Cardiac muscle cell (in vitro differentiated cells and primary cell): ENCODE measurements around the gene VLDLR. TPM values are rescaled to one million over a fixed set of nuclear protein-coding genes. Genes with fewer than 3 reads are reported as not detected.

Experiments
- DNase-seq, 2 donors: peaks; one replicate each; pipeline versions ENCODE4 v3.0.0 to v3.0.0-alpha.2; 2010 to 2017; ENCODE audit warnings: low read depth in 1 of 2, low spot score in 1 of 2
- H3K27ac ChIP-seq: fragments of 200-600 bp; sonication (generic); 2 replicates; pipeline ENCODE4 v1.5.1; 2016
- H3K27me3 ChIP-seq: fragments of 200-600 bp; sonication (generic); 2 replicates; pipeline ENCODE4 v1.6.0; 2016; ENCODE audit warnings: control low read depth
- H3K36me3 ChIP-seq: fragments of 200-600 bp; sonication (generic); 2 replicates; pipeline ENCODE4 v1.5.1; 2016; ENCODE audit warnings: control low read depth
- H3K4me1 ChIP-seq: fragments of 200-600 bp; sonication (generic); 2 replicates; pipeline ENCODE4 v1.8.1; 2017; ENCODE audit warnings: low read depth, mild to moderate bottlenecking, mixed run types
- H3K4me3 ChIP-seq: fragments of 200-600 bp; sonication (generic); 2 replicates; pipeline ENCODE4 v1.5.1; 2016; ENCODE audit warnings: mild to moderate bottlenecking
- H3K9me3 ChIP-seq: fragments of 200-600 bp; sonication (generic); 2 replicates; pipeline ENCODE4 v1.5.1; 2017; ENCODE audit warnings: low read depth, mild to moderate bottlenecking, control low read depth
- polyA plus RNA-seq: library from polyadenylated mRNA; unstranded; fragments of >200 nt; fragmentation: Nextera tagmentation; extraction: Ambion mirVana; gene quantifications from 2 replicates; pipeline ENCODE4 v1.2.1, GENCODE V29; 2016
- total RNA-seq: library from RNA; depleted of rRNA; stranded (reverse); fragments of >200 nt; gene quantifications from 2 replicates; pipeline ENCODE4 v1.2.3, GENCODE V29; 2016
- TF ChIP-seq, protein P1 (sequence below): IDR thresholded peaks from 2 replicates; pipeline ENCODE4 v1.5.1; 2012; ENCODE audit warnings: low read depth, mild to moderate bottlenecking, low read length

Gene VLDLR
- total and polyA plus RNA-seq, 2 experiments from 2014 or later = 36.1 to 41.2 TPM

- H3K4me3 ChIP-seq = no peak overlapping the region
- TF ChIP-seq, protein P1, sequence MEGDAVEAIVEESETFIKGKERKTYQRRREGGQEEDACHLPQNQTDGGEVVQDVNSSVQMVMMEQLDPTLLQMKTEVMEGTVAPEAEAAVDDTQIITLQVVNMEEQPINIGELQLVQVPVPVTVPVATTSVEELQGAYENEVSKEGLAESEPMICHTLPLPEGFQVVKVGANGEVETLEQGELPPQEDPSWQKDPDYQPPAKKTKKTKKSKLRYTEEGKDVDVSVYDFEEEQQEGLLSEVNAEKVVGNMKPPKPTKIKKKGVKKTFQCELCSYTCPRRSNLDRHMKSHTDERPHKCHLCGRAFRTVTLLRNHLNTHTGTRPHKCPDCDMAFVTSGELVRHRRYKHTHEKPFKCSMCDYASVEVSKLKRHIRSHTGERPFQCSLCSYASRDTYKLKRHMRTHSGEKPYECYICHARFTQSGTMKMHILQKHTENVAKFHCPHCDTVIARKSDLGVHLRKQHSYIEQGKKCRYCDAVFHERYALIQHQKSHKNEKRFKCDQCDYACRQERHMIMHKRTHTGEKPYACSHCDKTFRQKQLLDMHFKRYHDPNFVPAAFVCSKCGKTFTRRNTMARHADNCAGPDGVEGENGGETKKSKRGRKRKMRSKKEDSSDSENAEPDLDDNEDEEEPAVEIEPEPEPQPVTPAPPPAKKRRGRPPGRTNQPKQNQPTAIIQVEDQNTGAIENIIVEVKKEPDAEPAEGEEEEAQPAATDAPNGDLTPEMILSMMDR = no peak
- H3K9me3 ChIP-seq = no peaks in the 10 kb centered on the region
- H3K4me1 ChIP-seq = peaks cover 4% of the 10 kb centered on the region
- H3K36me3 ChIP-seq = no peaks in the 10 kb centered on the region
- H3K27me3 ChIP-seq = no peaks in the 10 kb centered on the region
- no peak overlapping the region for H3K27ac ChIP-seq
- peak in 1 of 2 donors; percentile 2 for DNase-seq
Observed at GRCh38 chr9:2691212-2691611, 69.6 kb downstream of the VLDLR start.

GRCh38 chr9:2691626-2692025, 70.0 kb downstream of the VLDLR start:
- no peaks in the 10 kb centered on the region for H3K9me3 ChIP-seq
- no peak overlapping the region for H3K27ac ChIP-seq
- no peak overlapping the region for H3K4me3 ChIP-seq
- H3K27me3 ChIP-seq = no peaks in the 10 kb centered on the region
- TF ChIP-seq, protein P1 = no peak
- peak in 1 of 2 donors; percentile 38 for DNase-seq
- peaks cover 4% of the 10 kb centered on the region for H3K4me1 ChIP-seq
- no peaks in the 10 kb centered on the region for H3K36me3 ChIP-seq

DNA sequence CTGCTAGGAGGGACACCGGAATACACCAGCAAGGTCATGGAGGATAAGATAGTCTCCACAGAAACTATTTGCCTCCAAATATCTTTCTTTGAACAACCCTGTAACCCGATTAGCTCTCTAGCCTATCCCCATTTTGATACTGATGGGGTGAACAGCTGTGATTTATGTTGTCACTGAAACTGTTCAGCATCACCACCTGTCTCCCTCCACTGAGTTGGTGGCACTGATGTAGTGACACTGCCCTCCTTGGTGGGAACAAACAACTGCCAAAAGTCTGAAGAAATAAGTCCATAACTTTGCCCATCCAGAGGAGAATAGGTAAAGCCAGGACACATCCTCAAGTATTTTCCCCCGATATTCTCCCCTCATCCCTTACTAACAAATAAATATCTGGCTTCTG, 71.5 kb downstream of the VLDLR start:
- Histone ChIP-seq H3K9me3 (no peaks in the 10 kb centered on the region), H3K36me3 (no peaks in the 10 kb centered on the region), H3K27ac (no peak overlapping the region), H3K4me3 (no peak overlapping the region), H3K4me1 (peaks cover 4% of the 10 kb centered on the region), H3K27me3 (no peaks in the 10 kb centered on the region)
- TF ChIP-seq, protein P1 = no peak
- no peak for DNase-seq

DNA sequence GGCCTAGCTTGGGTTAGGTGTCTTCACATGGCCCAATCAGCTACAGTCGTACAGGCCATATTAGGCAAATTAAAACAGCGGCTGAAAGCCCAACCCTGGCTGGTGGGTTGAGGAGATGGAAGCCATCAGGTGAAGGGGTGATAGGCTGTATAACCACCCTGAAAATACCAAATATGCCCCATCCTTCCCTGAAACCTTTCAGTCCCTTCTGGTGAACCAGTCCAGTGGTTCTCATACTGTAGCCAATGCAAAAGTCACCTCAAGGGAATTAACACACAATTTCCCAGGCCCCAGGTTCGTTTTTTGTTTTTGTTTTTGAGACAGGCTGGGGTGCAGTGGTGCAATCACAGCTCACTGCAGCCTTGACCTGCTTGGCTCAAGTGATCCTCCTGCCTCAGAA, 75.9 kb downstream of the VLDLR start:
- Histone ChIP-seq H3K36me3 (no peaks in the 10 kb centered on the region), H3K27me3 (no peaks in the 10 kb centered on the region), H3K4me1 (no peaks in the 10 kb centered on the region), H3K4me3 (no peak overlapping the region), H3K27ac (no peak overlapping the region), H3K9me3 (no peaks in the 10 kb centered on the region)
- DNase-seq = no peak
- TF ChIP-seq, protein P1 = no peak

- Histone ChIP-seq H3K27ac (no peak overlapping the region), H3K4me1 (no peaks in the 10 kb centered on the region), H3K4me3 (no peak overlapping the region), H3K36me3 (no peaks in the 10 kb centered on the region), H3K27me3 (no peaks in the 10 kb centered on the region), H3K9me3 (no peaks in the 10 kb centered on the region)
- DNase-seq = no peak
- TF ChIP-seq, protein P1 = no peak
Observed at GRCh38 chr9:2700398-2700797, 78.8 kb downstream of the VLDLR start.
